ENCODE measurements around the gene LSS. TPM values are rescaled to one million over a fixed set of nuclear protein-coding genes. Genes with fewer than 3 reads are reported as not detected.

Gene LSS
- total RNA-seq, result 10 to 100 TPM; 30.8 to 43.8 TPM

DNA sequence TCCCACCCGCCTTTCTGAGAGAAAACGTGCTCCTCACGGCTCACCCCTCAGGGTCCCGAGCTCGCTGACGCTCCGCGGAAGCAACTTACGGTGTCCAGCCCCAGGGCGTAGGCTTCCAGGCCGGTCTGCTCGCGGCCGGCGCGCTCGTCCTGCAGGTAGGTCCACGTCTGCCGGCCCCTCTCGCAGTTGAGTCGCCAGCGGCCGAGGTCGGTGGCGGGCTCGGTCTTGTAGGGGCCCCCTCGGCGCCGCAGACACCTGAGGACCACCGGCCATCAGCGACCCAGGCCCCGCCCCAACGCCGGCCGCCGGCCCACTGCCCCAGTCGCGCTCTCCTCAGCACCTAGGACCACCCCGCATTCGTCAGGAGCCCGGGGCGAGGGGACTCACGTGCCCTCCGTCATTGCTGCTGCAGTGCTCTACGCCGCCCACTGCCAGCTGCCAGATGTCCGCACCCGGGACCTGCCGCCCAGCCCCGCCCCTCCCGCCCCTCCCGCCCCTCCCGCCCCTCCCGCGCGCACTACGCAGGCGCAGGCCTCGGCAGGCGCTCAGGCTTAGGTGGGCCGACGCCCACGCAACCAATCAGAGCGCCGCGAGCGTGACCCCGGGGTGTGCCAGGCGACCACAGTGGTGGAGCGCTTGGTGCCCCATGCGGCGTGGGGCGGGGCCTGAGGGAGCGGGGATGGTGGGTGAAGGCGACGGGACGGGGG, at the start of gene LSS:
Gene LSS (minus strand): TSS at position 430 of the 707 bp plus-strand sequence. CDS start 29 bp downstream, at position 401.
- ATAC-seq (replicated peaks), result peak; percentile 90
- H3K36me3 Mint-ChIP-seq (ENCODE audit: low read depth), result peaks cover 24% of the 10 kb centered on the region
- peaks cover 32% of the 10 kb centered on the region for H3K4me1 Mint-ChIP-seq
- peak within 1 kb of the TSS; percentile 74 for H3K4me3 Mint-ChIP-seq
- no peaks in the 10 kb centered on the region for H3K27me3 Mint-ChIP-seq
- H3K27ac Mint-ChIP-seq, result peak within 1 kb of the TSS; percentile 86
- no peaks in the 10 kb centered on the region for H3K9me3 Mint-ChIP-seq

DNA sequence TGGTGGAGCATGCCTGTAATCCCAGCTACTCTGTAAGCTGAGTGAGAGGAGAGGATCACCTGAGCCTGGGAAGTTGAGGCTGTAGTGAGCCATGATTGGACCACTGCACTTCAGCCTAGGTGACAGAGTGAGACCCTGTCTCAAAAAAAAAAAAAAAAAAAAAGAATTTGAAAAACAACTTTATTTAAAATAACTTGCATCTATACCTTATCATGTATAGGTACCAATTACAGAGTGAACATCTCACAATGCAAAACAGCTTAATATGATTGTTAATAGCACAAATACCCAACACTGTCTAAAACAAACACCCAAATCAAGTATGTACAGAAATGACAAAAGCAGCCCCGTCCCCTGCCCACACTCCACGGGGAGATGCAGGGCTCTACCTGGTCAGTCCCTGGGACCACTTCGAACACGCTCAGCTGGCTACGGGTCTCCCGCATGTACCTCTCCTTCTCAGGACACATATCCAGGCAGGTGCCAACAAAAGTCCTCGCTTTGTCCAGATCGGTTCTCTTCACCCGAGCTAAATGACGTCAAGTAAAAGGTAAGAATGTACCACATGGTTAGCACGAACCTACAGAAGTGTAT, 46.3 kb upstream of the LSS start:
- no peak overlapping the region for H3K4me3 Mint-ChIP-seq
- peaks cover 100% of the 10 kb centered on the region for H3K36me3 Mint-ChIP-seq (ENCODE audit: low read depth)
- H3K27me3 Mint-ChIP-seq, result no peaks in the 10 kb centered on the region
- H3K9me3 Mint-ChIP-seq, result no peaks in the 10 kb centered on the region
- no peak overlapping the region for H3K27ac Mint-ChIP-seq
- peaks cover 5% of the 10 kb centered on the region for H3K4me1 Mint-ChIP-seq
- no peak for ATAC-seq (replicated peaks)

DNA sequence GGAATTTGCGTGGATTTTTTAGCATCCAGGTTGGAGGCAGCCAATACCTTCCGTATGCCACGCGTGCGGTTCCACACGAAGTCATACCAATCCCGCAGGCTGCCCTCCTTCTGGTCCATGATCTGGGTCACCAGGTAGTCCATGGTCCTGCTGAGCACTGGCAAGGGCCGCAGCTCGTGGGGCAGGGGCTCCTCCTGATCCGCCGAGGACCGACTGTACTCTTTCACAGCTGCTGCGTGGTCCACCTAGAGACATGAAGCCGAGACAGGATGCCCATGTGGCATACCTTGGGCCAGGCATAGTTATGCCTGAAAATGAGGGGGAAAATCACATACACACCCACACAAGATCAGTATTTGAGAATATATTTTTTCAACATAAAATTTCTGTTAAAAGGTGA, 44.8 kb upstream of the LSS start:
- no peak overlapping the region for H3K27ac Mint-ChIP-seq
- H3K36me3 Mint-ChIP-seq (ENCODE audit: low read depth), result peaks cover 100% of the 10 kb centered on the region
- ATAC-seq (replicated peaks), result no peak
- no peaks in the 10 kb centered on the region for H3K27me3 Mint-ChIP-seq
- no peak overlapping the region for H3K4me3 Mint-ChIP-seq
- peaks cover 5% of the 10 kb centered on the region for H3K4me1 Mint-ChIP-seq
- H3K9me3 Mint-ChIP-seq, result no peaks in the 10 kb centered on the region

DNA sequence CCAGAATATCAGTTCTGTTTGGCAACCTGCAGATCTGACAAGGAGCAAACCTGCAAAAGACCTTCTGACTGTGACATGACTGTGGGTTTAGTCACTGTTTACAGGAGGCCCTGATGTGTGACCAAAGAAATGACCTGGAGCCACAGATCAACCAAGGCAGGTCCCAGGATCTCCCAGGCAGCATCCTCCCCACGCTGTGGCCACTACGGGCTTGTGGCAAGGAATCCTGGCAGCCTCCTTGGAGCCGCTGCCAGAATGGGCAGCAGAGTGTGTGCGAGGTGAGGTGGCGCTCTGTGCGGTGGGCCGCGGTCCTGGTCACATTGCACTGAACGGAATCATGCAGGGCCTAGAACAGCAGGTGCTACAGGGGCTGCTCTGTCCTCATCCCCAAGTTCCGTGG, 40.9 kb upstream of the LSS start:
- no peak for ATAC-seq (replicated peaks)
- Mint-ChIP-seq H3K4me3 (no peak overlapping the region), H3K36me3 (ENCODE audit: low read depth) (peaks cover 100% of the 10 kb centered on the region), H3K27me3 (no peaks in the 10 kb centered on the region), H3K9me3 (no peaks in the 10 kb centered on the region), H3K4me1 (no peaks in the 10 kb centered on the region), H3K27ac (no peak overlapping the region)

DNA sequence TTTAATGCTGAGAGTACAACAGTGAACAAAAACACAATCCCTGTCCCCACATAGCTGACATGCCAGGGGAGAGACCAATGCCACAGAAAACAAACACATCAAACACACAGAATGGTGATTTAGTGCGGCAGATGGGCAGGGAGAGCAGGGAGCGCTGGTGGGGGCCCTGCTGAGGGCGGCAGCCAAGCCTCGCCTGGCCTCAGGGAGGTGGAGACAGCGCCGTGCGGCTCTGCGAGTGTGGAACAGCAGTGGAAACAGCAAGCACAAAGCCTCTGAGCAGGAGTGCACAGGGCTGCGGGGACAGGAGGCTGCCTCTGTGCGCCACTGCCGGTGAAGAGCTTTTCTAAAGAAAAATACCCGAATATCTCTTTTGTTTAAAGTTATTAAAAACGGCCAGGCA, 39.8 kb upstream of the LSS start:
- Mint-ChIP-seq H3K27me3 (no peaks in the 10 kb centered on the region), H3K36me3 (ENCODE audit: low read depth) (peaks cover 99% of the 10 kb centered on the region), H3K27ac (no peak overlapping the region), H3K4me1 (no peaks in the 10 kb centered on the region), H3K4me3 (no peak overlapping the region), H3K9me3 (no peaks in the 10 kb centered on the region)
- ATAC-seq (replicated peaks), result no peak

DNA sequence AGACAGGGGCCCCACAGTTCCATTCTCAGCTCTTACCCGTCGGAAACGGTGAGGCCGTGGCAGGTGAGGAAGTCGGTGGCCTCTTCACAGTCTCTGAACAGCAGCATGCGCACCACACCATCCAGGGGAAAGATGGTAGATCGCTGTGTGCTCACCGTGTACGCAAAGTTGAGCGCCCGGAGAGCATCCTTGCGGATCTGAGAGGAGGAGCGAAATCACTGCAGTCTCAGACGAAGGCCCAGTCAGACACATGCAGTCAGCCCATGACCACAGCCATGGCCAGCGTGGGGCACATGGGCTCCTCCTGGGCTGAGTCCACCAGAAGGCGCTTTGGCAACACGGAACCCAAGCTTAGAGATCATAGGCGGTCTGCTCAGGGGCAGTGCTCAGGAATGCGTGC, 38.4 kb upstream of the LSS start:
- Mint-ChIP-seq H3K4me1 (no peaks in the 10 kb centered on the region), H3K27me3 (no peaks in the 10 kb centered on the region), H3K27ac (no peak overlapping the region), H3K36me3 (ENCODE audit: low read depth) (peaks cover 98% of the 10 kb centered on the region), H3K4me3 (no peak overlapping the region), H3K9me3 (no peaks in the 10 kb centered on the region)
- no peak for ATAC-seq (replicated peaks)

DNA sequence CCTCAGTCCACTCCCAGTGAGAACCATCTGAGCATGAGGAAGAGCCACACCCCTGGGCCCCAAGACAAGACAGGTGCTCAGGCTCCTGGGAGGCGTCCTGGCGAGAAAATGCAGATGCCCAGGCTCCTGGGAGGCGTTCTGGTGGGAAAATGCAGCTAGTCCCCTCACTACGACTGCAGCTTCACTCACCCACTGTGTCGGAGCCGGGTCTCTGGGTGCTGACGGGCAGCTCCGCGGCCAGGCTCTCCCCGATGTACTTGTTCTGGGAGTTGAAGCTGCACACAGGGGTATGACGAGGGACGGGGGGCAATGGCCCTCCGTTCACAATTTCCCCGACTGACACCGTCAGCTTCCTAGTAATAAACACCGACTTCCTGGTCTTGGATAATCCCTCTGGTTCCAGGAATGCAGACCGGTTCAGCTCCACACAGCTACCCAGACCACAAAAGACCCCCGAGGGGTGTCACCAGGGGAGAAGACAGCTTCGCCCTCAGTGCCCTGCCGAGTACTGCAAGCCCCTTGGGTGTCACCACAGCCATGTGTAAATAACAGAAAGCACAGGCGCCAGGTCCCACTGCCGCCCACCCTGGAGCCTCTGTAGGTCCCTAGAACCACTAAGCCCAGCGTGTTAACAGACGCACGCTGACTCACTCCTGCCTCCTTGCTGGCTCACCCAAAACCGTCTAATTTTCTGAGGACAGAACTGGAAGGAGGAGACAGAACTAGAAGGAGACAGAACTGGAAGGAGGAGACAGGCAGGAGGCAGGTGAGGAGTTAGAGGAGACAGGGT, 37.4 kb upstream of the LSS start:
- no peak for ATAC-seq (replicated peaks)
- Mint-ChIP-seq H3K36me3 (ENCODE audit: low read depth) (peaks cover 98% of the 10 kb centered on the region), H3K27ac (no peak overlapping the region), H3K27me3 (no peaks in the 10 kb centered on the region), H3K4me1 (no peaks in the 10 kb centered on the region), H3K9me3 (no peaks in the 10 kb centered on the region), H3K4me3 (no peak overlapping the region)

DNA sequence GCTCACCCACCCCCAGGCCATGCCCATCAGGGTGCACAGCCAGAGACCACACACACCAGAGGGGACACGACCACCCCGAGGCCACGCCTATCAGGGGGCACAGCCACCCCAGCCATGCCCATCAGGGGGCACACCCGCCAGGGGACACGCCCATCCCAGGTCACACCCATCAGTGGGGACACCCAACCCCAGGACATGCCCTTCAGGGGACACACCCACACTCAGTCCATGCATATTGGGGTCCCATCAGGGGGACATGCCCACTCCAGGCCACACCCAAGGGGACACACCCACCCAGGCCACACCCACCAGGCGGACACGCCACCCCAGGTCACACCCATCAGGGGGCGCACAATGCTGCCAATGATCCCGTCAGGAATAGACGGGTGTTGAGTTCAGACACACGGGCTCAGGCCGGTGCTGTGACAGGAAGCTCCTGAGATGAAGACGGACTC, 36.1 kb upstream of the LSS start:
- no peak overlapping the region for H3K4me3 Mint-ChIP-seq
- H3K27ac Mint-ChIP-seq, result no peak overlapping the region
- H3K4me1 Mint-ChIP-seq, result no peaks in the 10 kb centered on the region
- ATAC-seq (replicated peaks), result no peak
- peaks cover 98% of the 10 kb centered on the region for H3K36me3 Mint-ChIP-seq (ENCODE audit: low read depth)
- H3K9me3 Mint-ChIP-seq, result no peaks in the 10 kb centered on the region
- H3K27me3 Mint-ChIP-seq, result no peaks in the 10 kb centered on the region

DNA sequence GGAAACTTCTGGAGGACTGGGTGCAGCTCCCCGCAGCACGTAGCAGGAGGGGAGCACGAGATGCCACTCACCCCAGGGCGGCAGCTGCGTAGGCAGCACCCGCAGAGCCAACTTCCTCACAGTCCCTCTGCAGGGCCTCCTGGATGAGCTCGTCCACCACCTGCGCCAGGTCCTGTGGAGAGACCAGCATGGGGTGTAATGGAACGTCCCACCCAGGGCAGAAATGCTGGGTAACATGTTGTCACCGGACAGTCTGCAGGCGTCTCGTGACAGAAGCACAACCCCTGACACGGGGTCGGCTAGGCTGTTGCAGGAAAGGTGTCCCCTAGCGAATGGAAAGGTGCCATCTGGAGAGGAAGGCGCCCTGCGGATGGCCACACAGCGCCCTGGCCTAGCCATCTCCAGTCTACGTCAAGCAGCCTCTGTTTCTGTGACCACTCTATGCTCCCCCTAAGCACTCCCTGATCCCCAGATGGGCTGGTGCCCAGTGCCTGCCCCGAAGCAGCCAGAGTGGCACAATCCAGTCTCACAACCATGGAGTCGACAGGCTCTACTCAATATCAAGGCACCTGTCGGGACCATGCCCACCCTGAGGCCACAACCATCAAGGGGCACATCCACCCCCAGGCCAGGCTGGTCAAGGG, 35.6 kb upstream of the LSS start:
- H3K4me1 Mint-ChIP-seq, result no peaks in the 10 kb centered on the region
- no peak overlapping the region for H3K27ac Mint-ChIP-seq
- H3K27me3 Mint-ChIP-seq, result no peaks in the 10 kb centered on the region
- H3K36me3 Mint-ChIP-seq (ENCODE audit: low read depth), result peaks cover 98% of the 10 kb centered on the region
- H3K9me3 Mint-ChIP-seq, result no peaks in the 10 kb centered on the region
- H3K4me3 Mint-ChIP-seq, result no peak overlapping the region
- ATAC-seq (replicated peaks), result no peak

DNA sequence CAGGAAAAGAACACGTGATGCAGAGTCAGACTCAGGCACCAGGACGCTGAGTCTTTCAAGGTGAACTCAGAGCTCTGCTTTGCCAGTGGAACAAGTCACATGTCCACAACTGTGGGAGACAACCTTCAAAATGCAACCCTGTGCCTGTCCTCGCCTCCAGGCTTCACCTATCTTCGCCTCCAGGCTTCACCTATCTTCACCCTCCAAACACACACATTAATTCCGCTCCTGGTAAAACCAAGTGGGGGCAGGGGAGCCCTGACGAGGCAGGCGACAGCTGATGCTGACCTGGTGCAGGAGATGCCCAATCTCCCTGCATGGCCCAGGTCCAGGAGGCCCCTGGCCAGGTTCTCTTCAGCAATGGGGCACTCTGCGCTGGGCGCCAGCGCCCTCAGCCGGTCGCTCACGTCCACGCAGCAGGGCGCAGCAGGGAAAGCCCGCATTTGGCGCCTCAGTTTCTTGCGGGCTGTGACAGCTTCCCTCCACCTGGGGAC, 28.0 kb upstream of the LSS start:
- Mint-ChIP-seq H3K9me3 (no peaks in the 10 kb centered on the region), H3K27ac (no peak overlapping the region), H3K36me3 (ENCODE audit: low read depth) (peaks cover 100% of the 10 kb centered on the region), H3K4me1 (peaks cover 20% of the 10 kb centered on the region), H3K27me3 (no peaks in the 10 kb centered on the region), H3K4me3 (no peak overlapping the region)
- ATAC-seq (replicated peaks), result no peak

DNA sequence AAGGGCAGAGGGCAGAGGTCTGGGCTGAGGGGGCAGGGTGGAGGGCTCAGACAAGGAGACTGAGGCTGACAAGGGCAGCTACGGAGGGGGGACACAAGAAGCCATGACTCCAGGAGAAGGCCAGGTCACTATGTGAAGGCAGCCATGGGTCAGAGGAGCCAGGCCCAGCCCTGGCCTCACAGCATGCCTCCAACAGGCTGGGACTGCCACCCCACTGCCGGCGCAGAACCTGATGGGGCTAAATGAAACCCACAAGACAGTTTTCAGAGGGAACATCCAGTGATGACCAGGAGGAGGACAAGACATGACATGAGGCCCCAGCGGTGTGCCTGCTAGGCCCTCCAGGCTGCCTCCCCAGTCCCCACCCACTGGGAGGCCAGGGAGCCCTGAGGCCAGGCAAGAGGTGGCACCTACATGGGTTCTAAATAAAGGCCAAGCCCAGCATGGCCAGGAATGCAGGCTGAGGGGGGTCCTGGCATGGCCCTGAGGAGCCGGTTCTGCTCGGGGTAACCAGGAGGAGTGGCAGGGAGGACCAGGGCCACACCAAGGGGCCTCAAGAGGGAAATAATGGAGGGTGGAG, 27.3 kb upstream of the LSS start:
- no peak overlapping the region for H3K4me3 Mint-ChIP-seq
- H3K4me1 Mint-ChIP-seq, result peaks cover 20% of the 10 kb centered on the region
- no peaks in the 10 kb centered on the region for H3K9me3 Mint-ChIP-seq
- ATAC-seq (replicated peaks), result no peak
- H3K36me3 Mint-ChIP-seq (ENCODE audit: low read depth), result peaks cover 100% of the 10 kb centered on the region
- no peak overlapping the region for H3K27ac Mint-ChIP-seq
- no peaks in the 10 kb centered on the region for H3K27me3 Mint-ChIP-seq

DNA sequence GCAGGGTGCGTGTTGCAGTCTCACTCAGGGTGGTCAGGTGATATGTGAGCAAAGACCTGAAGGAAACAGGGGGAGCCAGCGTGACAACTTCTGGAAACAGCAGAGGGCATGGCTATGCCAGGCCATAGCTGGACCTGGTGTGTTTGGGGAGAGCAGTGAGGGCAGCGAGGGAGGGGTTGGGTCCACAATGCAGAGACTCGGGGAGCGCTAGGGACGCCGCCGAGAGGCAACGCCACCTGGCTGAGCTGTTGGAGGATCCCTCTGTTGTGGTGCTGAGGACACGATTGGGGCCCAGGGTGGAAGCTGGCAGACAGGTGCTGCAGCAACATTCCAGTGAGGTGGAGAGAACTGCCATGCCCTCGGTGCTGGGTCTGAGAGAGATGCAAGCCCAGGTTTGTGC, 26.6 kb upstream of the LSS start:
- H3K4me3 Mint-ChIP-seq, result no peak overlapping the region
- H3K9me3 Mint-ChIP-seq, result no peaks in the 10 kb centered on the region
- H3K36me3 Mint-ChIP-seq (ENCODE audit: low read depth), result peaks cover 100% of the 10 kb centered on the region
- H3K4me1 Mint-ChIP-seq, result peaks cover 20% of the 10 kb centered on the region
- H3K27me3 Mint-ChIP-seq, result no peaks in the 10 kb centered on the region
- no peak for ATAC-seq (replicated peaks)
- peak overlapping the region; percentile 89 for H3K27ac Mint-ChIP-seq

DNA sequence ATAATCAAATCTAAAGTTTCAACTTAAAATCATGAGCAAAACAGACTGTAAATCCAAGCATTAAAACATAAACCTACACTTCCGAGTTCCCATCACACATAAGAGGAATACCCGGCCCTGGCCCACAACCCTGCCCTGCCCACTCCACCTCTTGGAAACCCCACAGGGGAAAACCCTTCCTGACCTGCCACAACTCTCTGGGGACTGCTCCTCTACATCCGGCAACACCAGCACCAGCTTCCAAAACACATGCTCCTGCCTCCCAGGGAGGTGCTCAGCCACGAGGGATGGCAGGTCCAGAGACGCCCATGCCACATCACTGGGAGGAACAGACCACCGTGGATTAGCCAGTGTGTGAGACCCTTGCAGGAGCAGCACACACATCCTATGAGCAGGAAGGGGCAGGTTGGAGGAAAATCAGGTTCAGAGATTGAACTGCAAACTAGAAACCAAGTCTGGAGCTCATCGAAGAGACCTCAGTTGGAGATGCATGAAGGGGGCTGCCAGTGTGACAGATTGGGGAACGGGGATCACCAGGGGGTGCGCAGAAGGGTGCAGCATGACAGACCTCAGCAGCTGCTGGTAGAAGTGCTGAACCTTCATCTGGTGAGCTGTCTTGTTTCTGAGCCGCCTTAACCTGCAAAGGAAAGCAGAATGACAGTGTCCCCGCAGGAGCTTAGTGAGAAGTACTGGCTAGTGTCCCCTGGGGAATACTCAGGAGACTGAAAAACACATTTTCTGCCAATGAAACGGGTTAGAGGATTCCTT, 25.8 kb upstream of the LSS start:
- H3K27me3 Mint-ChIP-seq, result no peaks in the 10 kb centered on the region
- peaks cover 20% of the 10 kb centered on the region for H3K4me1 Mint-ChIP-seq
- peak overlapping the region; percentile 48 for H3K4me3 Mint-ChIP-seq
- H3K9me3 Mint-ChIP-seq, result no peaks in the 10 kb centered on the region
- peak; percentile 45 for ATAC-seq (replicated peaks)
- H3K27ac Mint-ChIP-seq, result peak overlapping the region; percentile 89
- peaks cover 100% of the 10 kb centered on the region for H3K36me3 Mint-ChIP-seq (ENCODE audit: low read depth)

Measured in activated T-helper 17 cell treated with anti-CD3 and anti-CD28 coated beads, Interleukin-2, amount 50 U/mL, for 72 hours (primary cell).